HCT116 (cell line): ENCODE results near the gene TMEM141. TPM values are rescaled to one million over a fixed set of nuclear protein-coding genes. Genes with fewer than 3 reads are reported as not detected.

Experiments used
- ATAC-seq: fragments of 200-7000 bp; cut with Tn5 transposase; 2 replicates; pipeline ENCODE4 v1.9.1; 2020; ENCODE audit warnings: mild to moderate bottlenecking, moderate library complexity
- BruUV-seq: library from RNA; stranded (reverse); fragments of 400-500 nt; replicated peaks from 2 replicates; lab custom pipeline; 2021; lab: Mats Ljungman, UMichigan
- CTCF ChIA-PET: fragments of 300-600 bp; sonication (Branson Sonifier 250); formaldehyde crosslinking; loops from one replicate; lab custom pipeline; 2021; ENCODE audit warnings: antibody characterized with exemption; lab: Charles Lee
- POLR2A ChIA-PET: fragments of 300-600, 350-600 bp; sonication (Branson Sonifier 250); formaldehyde crosslinking; loops from one replicate; lab custom pipeline; 2021; ENCODE audit warnings: antibody characterized with exemption; lab: Charles Lee
- RAD21 ChIA-PET, 2 experiments: fragments of 300-600 bp; sonication (Branson Sonifier 250); formaldehyde crosslinking; loops; one replicate each; lab custom pipeline; 2023; ENCODE audit warnings: low total read pairs in 2 of 2; ENCODE audit not compliant: uncharacterized antibody in 2 of 2, unreplicated experiment in 2 of 2, low non-redundant PET in 1 of 2; lab: Charles Lee
- DNase-seq: peaks from one replicate; pipeline ENCODE4 v3.0.0-alpha.2; 2010; ENCODE audit warnings: low read depth, low spot score
- H2AFZ ChIP-seq: fragments of 200-600 bp; shearing (Covaris generic), sonication (generic); 2 replicates; pipeline ENCODE4 v1.6.1; 2017; ENCODE audit warnings: low read depth, mixed run types, mixed read lengths, antibody characterized with exemption, low read length; ENCODE audit not compliant: poor library complexity, severe bottlenecking
- H3K27ac ChIP-seq: 2 replicates; pipeline ENCODE4 v1.5.1; 2012; ENCODE audit warnings: low read depth, low read length
- H3K27me3 ChIP-seq: fragments of 200-600 bp; sonication (generic); 2 replicates; pipeline ENCODE4 v1.6.1; 2016; ENCODE audit warnings: mixed run types, low read length, mixed read lengths; ENCODE audit not compliant: insufficient read depth
- H3K36me3 ChIP-seq, 2 experiments: fragments of 200-500 bp in 1 of 2; fragments of 200-600 bp in 1 of 2; sonication (Bioruptor generic) in 1 of 2; sonication (generic) in 1 of 2; 2 replicates each; pipeline versions ENCODE4 v1.5.1 to v1.6.1; 2014 to 2016; ENCODE audit warnings: low read length in 2 of 2, inconsistent platforms in 1 of 2, mixed read lengths in 1 of 2, mixed run types in 1 of 2; ENCODE audit not compliant: insufficient read depth in 2 of 2, control insufficient read depth in 1 of 2
- H3K4me1 ChIP-seq, 2 experiments: fragments of 200-600 bp in 1 of 2; sonication (generic) in 1 of 2; 2 replicates each; pipeline versions ENCODE4 v1.5.1 to v1.6.1; 2012 to 2017; ENCODE audit warnings: low read length in 2 of 2, inconsistent platforms in 1 of 2, mild to moderate bottlenecking in 1 of 2, mixed read lengths in 1 of 2, mixed run types in 1 of 2, moderate library complexity in 1 of 2; ENCODE audit not compliant: insufficient read depth in 2 of 2, control insufficient read depth in 1 of 2
- H3K4me2 ChIP-seq: fragments of 200-600 bp; sonication (generic); 2 replicates; pipeline ENCODE4 v1.6.1; 2017; ENCODE audit warnings: mixed run types, low read length, mixed read lengths
- H3K4me3 ChIP-seq, 2 experiments: fragments of 200-600 bp in 1 of 2; sonication (generic) in 1 of 2; replicated peaks in 1 of 2; 2 replicates each; pipeline ENCODE4 v1.5.1; 2011 to 2016; ENCODE audit warnings: low read length in 2 of 2, control low read depth in 1 of 2, low read depth in 1 of 2, mild to moderate bottlenecking in 1 of 2, mixed read lengths in 1 of 2, mixed run types in 1 of 2
- H3K79me2 ChIP-seq: fragments of 200-600 bp; sonication (generic); 2 replicates; pipeline ENCODE4 v1.6.1; 2017; ENCODE audit warnings: mild to moderate bottlenecking, mixed run types, low read length, moderate library complexity, mixed read lengths; ENCODE audit not compliant: insufficient read depth
- H3K9ac ChIP-seq: fragments of 200-600 bp; sonication (generic); 2 replicates; pipeline ENCODE4 v1.6.1; 2016; ENCODE audit warnings: low read length, mixed read lengths
- H3K9me2 ChIP-seq: fragments of 200-600 bp; sonication (generic), shearing (Covaris generic); 2 replicates; pipeline ENCODE4 v1.6.1; 2017; ENCODE audit warnings: mixed run types, mild to moderate bottlenecking, moderate library complexity; ENCODE audit not compliant: insufficient read depth
- H3K9me3 ChIP-seq, 2 experiments: fragments of 200-500 bp in 1 of 2; fragments of 200-600 bp in 1 of 2; sonication (Bioruptor generic) in 1 of 2; sonication (generic) in 1 of 2; 2 replicates each; pipeline ENCODE4 v1.6.1; 2014 to 2017; ENCODE audit warnings: low read length in 2 of 2, mixed read lengths in 2 of 2, inconsistent platforms in 1 of 2, low read depth in 1 of 2, mild to moderate bottlenecking in 1 of 2, mixed run types in 1 of 2, moderate library complexity in 1 of 2; ENCODE audit not compliant: control insufficient read depth in 1 of 2, insufficient read depth in 1 of 2
- H4K20me1 ChIP-seq: fragments of 200-600 bp; sonication (generic), shearing (Covaris generic); 2 replicates; pipeline ENCODE4 v1.6.1; 2017; ENCODE audit warnings: mixed run types, mild to moderate bottlenecking, moderate library complexity; ENCODE audit not compliant: insufficient read depth
- CBX3 ChIP-seq: IDR thresholded peaks from 2 replicates; pipeline ENCODE4 v1.6.1; 2012; ENCODE audit warnings: low read depth
- CEBPB ChIP-seq: IDR thresholded peaks from 2 replicates; pipeline ENCODE4 v1.6.1; 2012; ENCODE audit warnings: low read depth
- ELF1 ChIP-seq: IDR thresholded peaks from 2 replicates; pipeline ENCODE4 v1.6.1; 2012; ENCODE audit warnings: low read depth, borderline replicate concordance
- EZH2 ChIP-seq: fragments of 200-600 bp; sonication (generic); IDR thresholded peaks from 2 replicates; pipeline ENCODE4 v1.6.1; 2017; ENCODE audit warnings: antibody characterized with exemption, mixed run types
- EZH2phosphoT487 ChIP-seq: fragments of 200-600 bp; IDR thresholded peaks from 2 replicates; pipeline ENCODE4 v1.6.1; 2018; ENCODE audit warnings: antibody characterized with exemption, borderline replicate concordance
- JUND ChIP-seq: IDR thresholded peaks from 2 replicates; pipeline ENCODE4 v1.6.1; 2012
- POLR2A ChIP-seq: IDR thresholded peaks from 2 replicates; pipeline ENCODE4 v1.7.0; 2011; ENCODE audit warnings: borderline replicate concordance; ENCODE audit not compliant: insufficient read depth, insufficient read length; ENCODE audit errors: extremely low read depth
- POLR2AphosphoS5 ChIP-seq: IDR thresholded peaks from 2 replicates; pipeline ENCODE4 v1.6.1; 2011; ENCODE audit warnings: mild to moderate bottlenecking, low read depth, low read length, moderate library complexity
- SP1 ChIP-seq: IDR thresholded peaks from 2 replicates; pipeline ENCODE4 v1.6.1; 2012; ENCODE audit warnings: low read depth
- YY1 ChIP-seq: IDR thresholded peaks from 2 replicates; pipeline ENCODE4 v1.6.1; 2011; ENCODE audit warnings: low read length, low read depth, moderate library complexity, mild to moderate bottlenecking; ENCODE audit not compliant: insufficient replicate concordance; ENCODE audit errors: extremely low read depth
- ZFX ChIP-seq: fragments of 450-650 bp; IDR thresholded peaks from 2 replicates; pipeline ENCODE4 v1.6.1; 2017
- ZNF274 ChIP-seq: fragments of 200-500 bp; sonication (Bioruptor generic); IDR thresholded peaks from 2 replicates; pipeline ENCODE4 v1.6.1; 2014; ENCODE audit warnings: mild to moderate bottlenecking, low read depth, low read length, inconsistent platforms
- intact Hi-C: fragments of 100-400 bp; cut with micrococcal nuclease; formaldehyde crosslinking; loops from 2 replicates; pipeline ENCODE4 v1.10.0; 2022
- total RNA-seq: library from RNA; stranded (reverse); gene quantifications from one replicate; pipeline ENCODE4 v1.2.1, GENCODE V29; 2021; ENCODE audit not compliant: unreplicated experiment
- TF ChIP-seq, protein P1 (sequence below): IDR thresholded peaks from 2 replicates; pipeline ENCODE4 v1.6.1; 2012
- TF ChIP-seq, protein P2 (sequence below): IDR thresholded peaks from 2 replicates; pipeline ENCODE4 v1.6.1; 2012
- TF ChIP-seq, protein P3 (sequence below): IDR thresholded peaks from 2 replicates; pipeline ENCODE4 v1.6.1; 2011; ENCODE audit warnings: mild to moderate bottlenecking, low read length, moderate library complexity; ENCODE audit not compliant: insufficient replicate concordance; ENCODE audit errors: extremely low read depth
- TF ChIP-seq, protein P4 (sequence below), 3 experiments: fragments of 200-600 bp in 1 of 3; sonication (generic) in 1 of 3; IDR thresholded peaks in 2 of 3; conservative IDR thresholded peaks in 1 of 3; 2 replicates each; pipeline ENCODE4 v1.5.1; 2012 to 2017; ENCODE audit warnings: low read depth in 2 of 3, low read length in 2 of 3, antibody characterized with exemption in 1 of 3, borderline replicate concordance in 1 of 3, control low read depth in 1 of 3, mild to moderate bottlenecking in 1 of 3, mixed read lengths in 1 of 3, mixed run types in 1 of 3, moderate library complexity in 1 of 3; ENCODE audit not compliant: insufficient read depth in 1 of 3
- TF ChIP-seq, protein P5 (sequence below): IDR thresholded peaks from 2 replicates; pipeline ENCODE4 v1.6.1; 2012; ENCODE audit warnings: low read depth

Gene TMEM141
- total RNA-seq, 1 experiment from 2014 or later, result 73.6 TPM

DNA sequence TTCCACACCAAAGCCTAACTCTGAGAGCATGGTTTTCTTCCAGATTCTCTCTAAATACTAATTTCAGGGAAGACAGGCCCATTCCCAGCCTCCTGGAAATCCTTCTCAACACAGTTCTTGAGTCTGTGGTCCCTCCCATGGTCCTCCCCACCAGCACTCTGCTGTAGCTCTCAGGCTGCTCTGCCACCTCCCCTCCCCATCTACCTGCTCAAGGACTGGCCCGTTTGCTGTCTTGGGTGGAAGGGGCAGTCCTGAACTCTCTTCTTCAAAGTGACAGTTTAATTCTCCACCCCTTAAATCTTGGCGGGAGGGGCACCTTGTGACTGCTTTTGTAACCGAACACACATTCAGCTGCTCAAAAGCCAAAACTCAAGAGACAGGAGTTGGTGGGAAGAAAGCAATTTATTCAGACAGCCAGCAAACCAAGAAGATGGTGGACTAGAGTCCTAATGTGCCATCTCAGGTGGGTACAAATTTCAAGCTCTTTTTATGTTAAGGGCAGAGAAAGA is 19.2 kb upstream of the TMEM141 start:
- ChIA-PET CTCF (no interaction called here), POLR2A (no interaction called here), RAD21 (no interaction called here)
- Histone ChIP-seq H3K36me3 (no peaks in the 10 kb centered on the region), H3K27ac (no peak overlapping the region), H3K27me3 (no peaks in the 10 kb centered on the region), H3K4me2 (no peak overlapping the region), H3K4me1 (peaks cover 0 to 5% of the 10 kb centered on the region in 2 experiments; a peak in 1 of 4 replicates), H3K9me2 (no peaks in the 10 kb centered on the region), H3K4me3 (no peak overlapping the region), H3K9ac (no peak overlapping the region), H3K79me2 (no peaks in the 10 kb centered on the region), H4K20me1 (no peaks in the 10 kb centered on the region), H2AFZ (no peak overlapping the region), H3K9me3 (peaks cover 6 to 16% of the 10 kb centered on the region in 2 experiments; a peak in 2 of 4 replicates)
- TF ChIP-seq ELF1, result no peak
- no peak for TF ChIP-seq CBX3
- TF ChIP-seq, protein P1, sequence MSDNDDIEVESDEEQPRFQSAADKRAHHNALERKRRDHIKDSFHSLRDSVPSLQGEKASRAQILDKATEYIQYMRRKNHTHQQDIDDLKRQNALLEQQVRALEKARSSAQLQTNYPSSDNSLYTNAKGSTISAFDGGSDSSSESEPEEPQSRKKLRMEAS, result no peak
- TF ChIP-seq POLR2A, result no peak
- TF ChIP-seq EZH2phosphoT487, result no peak
- TF ChIP-seq CEBPB, result no peak
- TF ChIP-seq, protein P2, sequence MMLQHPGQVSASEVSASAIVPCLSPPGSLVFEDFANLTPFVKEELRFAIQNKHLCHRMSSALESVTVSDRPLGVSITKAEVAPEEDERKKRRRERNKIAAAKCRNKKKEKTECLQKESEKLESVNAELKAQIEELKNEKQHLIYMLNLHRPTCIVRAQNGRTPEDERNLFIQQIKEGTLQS, result no peak
- TF ChIP-seq, protein P3, sequence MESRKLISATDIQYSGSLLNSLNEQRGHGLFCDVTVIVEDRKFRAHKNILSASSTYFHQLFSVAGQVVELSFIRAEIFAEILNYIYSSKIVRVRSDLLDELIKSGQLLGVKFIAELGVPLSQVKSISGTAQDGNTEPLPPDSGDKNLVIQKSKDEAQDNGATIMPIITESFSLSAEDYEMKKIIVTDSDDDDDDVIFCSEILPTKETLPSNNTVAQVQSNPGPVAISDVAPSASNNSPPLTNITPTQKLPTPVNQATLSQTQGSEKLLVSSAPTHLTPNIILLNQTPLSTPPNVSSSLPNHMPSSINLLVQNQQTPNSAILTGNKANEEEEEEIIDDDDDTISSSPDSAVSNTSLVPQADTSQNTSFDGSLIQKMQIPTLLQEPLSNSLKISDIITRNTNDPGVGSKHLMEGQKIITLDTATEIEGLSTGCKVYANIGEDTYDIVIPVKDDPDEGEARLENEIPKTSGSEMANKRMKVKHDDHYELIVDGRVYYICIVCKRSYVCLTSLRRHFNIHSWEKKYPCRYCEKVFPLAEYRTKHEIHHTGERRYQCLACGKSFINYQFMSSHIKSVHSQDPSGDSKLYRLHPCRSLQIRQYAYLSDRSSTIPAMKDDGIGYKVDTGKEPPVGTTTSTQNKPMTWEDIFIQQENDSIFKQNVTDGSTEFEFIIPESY, result no peak
- no peak for TF ChIP-seq EZH2
- TF ChIP-seq, protein P4, sequence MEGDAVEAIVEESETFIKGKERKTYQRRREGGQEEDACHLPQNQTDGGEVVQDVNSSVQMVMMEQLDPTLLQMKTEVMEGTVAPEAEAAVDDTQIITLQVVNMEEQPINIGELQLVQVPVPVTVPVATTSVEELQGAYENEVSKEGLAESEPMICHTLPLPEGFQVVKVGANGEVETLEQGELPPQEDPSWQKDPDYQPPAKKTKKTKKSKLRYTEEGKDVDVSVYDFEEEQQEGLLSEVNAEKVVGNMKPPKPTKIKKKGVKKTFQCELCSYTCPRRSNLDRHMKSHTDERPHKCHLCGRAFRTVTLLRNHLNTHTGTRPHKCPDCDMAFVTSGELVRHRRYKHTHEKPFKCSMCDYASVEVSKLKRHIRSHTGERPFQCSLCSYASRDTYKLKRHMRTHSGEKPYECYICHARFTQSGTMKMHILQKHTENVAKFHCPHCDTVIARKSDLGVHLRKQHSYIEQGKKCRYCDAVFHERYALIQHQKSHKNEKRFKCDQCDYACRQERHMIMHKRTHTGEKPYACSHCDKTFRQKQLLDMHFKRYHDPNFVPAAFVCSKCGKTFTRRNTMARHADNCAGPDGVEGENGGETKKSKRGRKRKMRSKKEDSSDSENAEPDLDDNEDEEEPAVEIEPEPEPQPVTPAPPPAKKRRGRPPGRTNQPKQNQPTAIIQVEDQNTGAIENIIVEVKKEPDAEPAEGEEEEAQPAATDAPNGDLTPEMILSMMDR (IDR thresholded peaks at IDR 0.05 in 2 of 3, conservative IDR thresholded peaks at IDR 0.05 in 1 of 3; ENCODE audit: borderline replicate concordance in 1 of 3, insufficient read depth in 1 of 3, low read depth in 2 of 3, low read length in 2 of 3), result no peak
- no peak for TF ChIP-seq ZNF274
- no peak for TF ChIP-seq YY1
- no peak for TF ChIP-seq ZFX
- TF ChIP-seq SP1, result no peak
- no peak for TF ChIP-seq JUND
- no peak for TF ChIP-seq POLR2AphosphoS5
- TF ChIP-seq, protein P5, sequence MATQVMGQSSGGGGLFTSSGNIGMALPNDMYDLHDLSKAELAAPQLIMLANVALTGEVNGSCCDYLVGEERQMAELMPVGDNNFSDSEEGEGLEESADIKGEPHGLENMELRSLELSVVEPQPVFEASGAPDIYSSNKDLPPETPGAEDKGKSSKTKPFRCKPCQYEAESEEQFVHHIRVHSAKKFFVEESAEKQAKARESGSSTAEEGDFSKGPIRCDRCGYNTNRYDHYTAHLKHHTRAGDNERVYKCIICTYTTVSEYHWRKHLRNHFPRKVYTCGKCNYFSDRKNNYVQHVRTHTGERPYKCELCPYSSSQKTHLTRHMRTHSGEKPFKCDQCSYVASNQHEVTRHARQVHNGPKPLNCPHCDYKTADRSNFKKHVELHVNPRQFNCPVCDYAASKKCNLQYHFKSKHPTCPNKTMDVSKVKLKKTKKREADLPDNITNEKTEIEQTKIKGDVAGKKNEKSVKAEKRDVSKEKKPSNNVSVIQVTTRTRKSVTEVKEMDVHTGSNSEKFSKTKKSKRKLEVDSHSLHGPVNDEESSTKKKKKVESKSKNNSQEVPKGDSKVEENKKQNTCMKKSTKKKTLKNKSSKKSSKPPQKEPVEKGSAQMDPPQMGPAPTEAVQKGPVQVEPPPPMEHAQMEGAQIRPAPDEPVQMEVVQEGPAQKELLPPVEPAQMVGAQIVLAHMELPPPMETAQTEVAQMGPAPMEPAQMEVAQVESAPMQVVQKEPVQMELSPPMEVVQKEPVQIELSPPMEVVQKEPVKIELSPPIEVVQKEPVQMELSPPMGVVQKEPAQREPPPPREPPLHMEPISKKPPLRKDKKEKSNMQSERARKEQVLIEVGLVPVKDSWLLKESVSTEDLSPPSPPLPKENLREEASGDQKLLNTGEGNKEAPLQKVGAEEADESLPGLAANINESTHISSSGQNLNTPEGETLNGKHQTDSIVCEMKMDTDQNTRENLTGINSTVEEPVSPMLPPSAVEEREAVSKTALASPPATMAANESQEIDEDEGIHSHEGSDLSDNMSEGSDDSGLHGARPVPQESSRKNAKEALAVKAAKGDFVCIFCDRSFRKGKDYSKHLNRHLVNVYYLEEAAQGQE, result no peak
- DNase-seq, result no peak
- ATAC-seq, result no peak
- no TSS peak for BruUV-seq
- intact Hi-C loops, result no loop called here
